Transverse colon (tissue), 4 donors: ENCODE results near the gene NPFF.

ENCODE experiments used
- CTCF ChIP-seq, 5 experiments: fragments of 200-600 bp in 3 of 5; fragments of 450-650 bp in 2 of 5; sonication (generic) in 3 of 5; IDR thresholded peaks; 1 replicate in 2 of 5; 2 replicates in 3 of 5; pipeline ENCODE4 v1.5.1; 2016 to 2017; ENCODE audit warnings: antibody characterized with exemption in 5 of 5, inconsistent platforms in 3 of 5, mild to moderate bottlenecking in 2 of 5, moderate library complexity in 1 of 5
- EP300 ChIP-seq: sonication (generic); formaldehyde crosslinking; IDR thresholded peaks from one replicate; pipeline ENCODE4 v1.6.1; 2017; ENCODE audit warnings: antibody characterized with exemption, low read depth
- POLR2A ChIP-seq: fragments of 450-650 bp; IDR thresholded peaks from one replicate; pipeline ENCODE4 v1.6.1; 2016; ENCODE audit warnings: antibody characterized with exemption, mild to moderate bottlenecking, moderate library complexity
- POLR2AphosphoS5 ChIP-seq, 3 donors: sonication (generic); formaldehyde crosslinking; IDR thresholded peaks; one replicate each; pipeline ENCODE4 v1.6.1; 2016; ENCODE audit warnings: antibody characterized with exemption in 3 of 3

- TF ChIP-seq CTCF (IDR thresholded peaks at IDR 0.05) (no peak), POLR2AphosphoS5 (IDR thresholded peaks at IDR 0.05) (no peak), EP300 (no peak), POLR2A (no peak)
Observed at GRCh38 chr12:53532021-53532420, 24.7 kb upstream of the NPFF start.
